Fibroblast of villous mesenchyme (primary cell): ENCODE measurements around the gene BAMBI. TPM values are rescaled to one million over a fixed set of nuclear protein-coding genes. Genes with fewer than 3 reads are reported as not detected.
A peak's percentile ranks its signal among the peaks of the same experiment; 100 is the strongest.

ENCODE experiments used
- DNase-seq: peaks from one replicate; pipeline ENCODE4 v3.0.0-alpha.2; 2010; ENCODE audit warnings: low read depth
- H3K4me3 ChIP-seq: 2 replicates; pipeline ENCODE4 v1.5.1; 2011; ENCODE audit warnings: low read depth, mild to moderate bottlenecking, low read length
- CTCF ChIP-seq: IDR thresholded peaks from 2 replicates; pipeline ENCODE4 v1.5.1; 2012; ENCODE audit warnings: low read depth, mild to moderate bottlenecking, low read length; ENCODE audit not compliant: insufficient read depth
- total RNA-seq: library from RNA; depleted of rRNA; stranded (reverse); fragments of >200 nt; gene quantifications from 2 replicates; pipeline ENCODE4 v1.2.3, GENCODE V29; 2012

Gene BAMBI
- 25.9 and 62.8 TPM in 2 replicates for total RNA-seq

- peak; percentile 50 for TF ChIP-seq CTCF
- peak; percentile 93 for DNase-seq
- peak within 1 kb of the TSS; percentile 76 for H3K4me3 ChIP-seq
These were observed at the start of gene BAMBI for GRCh38 chr10:28676968-28677887. TSS of gene BAMBI (plus strand) at chr10:28677521. CDS start at chr10:28677898, 377 bp downstream.

- peak; percentile 84 for DNase-seq
- peak; percentile 93 for TF ChIP-seq CTCF
These were observed 49.0 kb upstream of the BAMBI start for GRCh38 chr10:28628184-28628893.

GRCh38 chr10:28631896-28632583, 45.3 kb upstream of the BAMBI start:
- no peak overlapping the region for H3K4me3 ChIP-seq
- no peak for TF ChIP-seq CTCF
- peak; percentile 23 for DNase-seq

More at GRCh38 chr10:28628184-28628893, 49.0 kb upstream of the BAMBI start:
- H3K4me3 ChIP-seq = no peak overlapping the region

GRCh38 chr10:28632584-28632945, 44.8 kb upstream of the BAMBI start:
- H3K4me3 ChIP-seq = no peak overlapping the region
- TF ChIP-seq CTCF = no peak
- DNase-seq = no peak

- no peak overlapping the region for H3K4me3 ChIP-seq
- DNase-seq = peak; percentile 27
- TF ChIP-seq CTCF = no peak
These were observed 43.6 kb upstream of the BAMBI start for GRCh38 chr10:28633750-28634149.

GRCh38 chr10:28637346-28637745, 40.0 kb upstream of the BAMBI start:
- no peak for DNase-seq
- TF ChIP-seq CTCF = no peak
- no peak overlapping the region for H3K4me3 ChIP-seq
